ENCODE measurements around the gene ACTL8. TPM values are rescaled to one million over a fixed set of nuclear protein-coding genes. Genes with fewer than 3 reads are reported as not detected.

Gene ACTL8
- total and polyA plus RNA-seq, 2 of the 4 experiments (the other 2 are of a cell fraction): under 0.01 to 0.07 TPM

- CTCF ChIA-PET: no interaction called here
- no peak overlapping the region for H3K14ac ChIP-seq (replicated peaks; ENCODE audit: low read depth, low read length)
- H3K27me3 ChIP-seq (ENCODE audit: control insufficient read depth, insufficient read depth, low read length): peaks cover 8% of the 10 kb centered on the region; the same call in 1 of the 2 replicates
Observed at GRCh38 chr1:17774452-17774851, 19.3 kb downstream of the ACTL8 start.

More at GRCh38 chr1:17774452-17774851, 19.3 kb downstream of the ACTL8 start:
- H4K20me1 ChIP-seq (ENCODE audit: insufficient read depth, low read length): no peaks in the 10 kb centered on the region
- no peak overlapping the region for H3K9ac ChIP-seq (ENCODE audit: low read depth, low read length)
- H3K9me1 ChIP-seq (ENCODE audit: insufficient read depth, low read length): no peaks in the 10 kb centered on the region
- H2AK9ac ChIP-seq (replicated peaks; ENCODE audit: low read depth, low read length, poor library complexity): no peak overlapping the region
- TF ChIP-seq CTCF (conservative IDR thresholded peaks at IDR 0.05; ENCODE audit: low read depth, low read length) (no peak), CHD1 (IDR thresholded peaks at IDR 0.05; ENCODE audit: low read depth, low read length) (no peak), RFX5 (IDR thresholded peaks at IDR 0.05; ENCODE audit: low read depth, low read length) (no peak), ELK1 (IDR thresholded peaks at IDR 0.05; ENCODE audit: borderline replicate concordance, low read depth, low read length) (no peak), MAFK (IDR thresholded peaks at IDR 0.05; ENCODE audit: low read depth, low read length) (no peak), CEBPB (IDR thresholded peaks at IDR 0.05; ENCODE audit: low read depth, low read length) (no peak), MXI1 (IDR thresholded peaks at IDR 0.05; ENCODE audit: borderline replicate concordance, low read depth, low read length) (no peak), FOS (IDR thresholded peaks at IDR 0.05; ENCODE audit: low read depth, low read length) (no peak)
- in situ Hi-C loops (cut with MboI; ENCODE audit: low sequenced_read_pairs) (no loop called here), intact Hi-C loops (cut with micrococcal nuclease) (no loop called here), dilution Hi-C loops (cut with HindIII; ENCODE audit: low sequenced_read_pairs, unreplicated experiment) (no loop called here)
- POLR2A ChIA-PET (ENCODE audit: unreplicated experiment): no interaction called here
- no peak overlapping the region for H3K23ac ChIP-seq (ENCODE audit: low read depth, low read length)
- no peak overlapping the region for H3K18ac ChIP-seq (ENCODE audit: low read depth, low read length)
- ATAC-seq (ENCODE audit: low read depth): no peak
- H2BK5ac ChIP-seq (ENCODE audit: low read depth, low read length, poor library complexity, severe bottlenecking): no peak overlapping the region
- no peaks in the 10 kb centered on the region for H3K9me3 ChIP-seq (ENCODE audit: control insufficient read depth, insufficient read depth, low read length)
- H4K8ac ChIP-seq (ENCODE audit: low read depth in 2 of 2, low read length in 2 of 2): no peak overlapping the region
- no peak overlapping the region for H3K4ac ChIP-seq (ENCODE audit: low read depth, low read length)
- H4K91ac ChIP-seq (ENCODE audit: insufficient read depth, low read depth, low read length): no peak overlapping the region
- WGBS, 2 experiments (ENCODE audit: extremely low coverage in 2 of 2, insufficient read length in 1 of 2): no CpG with 5 or more reads among the region's 6 CpGs
- no peak overlapping the region for H3K56ac ChIP-seq (ENCODE audit: extremely low read depth, insufficient read depth, low read length)
- no peak overlapping the region for H4K5ac ChIP-seq (ENCODE audit: low read depth, low read length)
- no peak overlapping the region for H3K27ac ChIP-seq (ENCODE audit: insufficient read depth, low read length)
- DNase-seq: no peak
- H3K79me1 ChIP-seq (ENCODE audit: low read depth in 1 of 2, low read length in 2 of 2): no peaks in the 10 kb centered on the region
- no peak overlapping the region for H3K4me3 ChIP-seq (ENCODE audit: insufficient read depth, low read depth, low read length)
- no peak overlapping the region for H2BK20ac ChIP-seq (ENCODE audit: low read depth, low read length)
- H2AFZ ChIP-seq (replicated peaks; ENCODE audit: low read length, poor library complexity): no peak overlapping the region
- H2BK120ac ChIP-seq (ENCODE audit: low read depth, low read length): no peak overlapping the region
- no peak overlapping the region for H3K4me2 ChIP-seq (ENCODE audit: low read depth, low read length)
- no TSS peak for BruUV-seq (replicated peaks)
- peaks cover 1% of the 10 kb centered on the region for H3K4me1 ChIP-seq (ENCODE audit: control insufficient read depth, insufficient read depth, low read length)
- H2AK5ac ChIP-seq (ENCODE audit: low read depth, low read length): no peak overlapping the region
- H2BK15ac ChIP-seq (ENCODE audit: low read depth, low read length): no peak overlapping the region
- no peaks in the 10 kb centered on the region for H3K36me3 ChIP-seq (ENCODE audit: control insufficient read depth, insufficient read depth, low read length)

All from IMR-90 (cell line).